ENCODE data around the gene BCL10. TPM values are rescaled to one million over a fixed set of nuclear protein-coding genes. Genes with fewer than 3 reads are reported as not detected.

The BCL10 gene
- total RNA-seq, 1 experiment from 2014 or later = 33.8 TPM

DNA sequence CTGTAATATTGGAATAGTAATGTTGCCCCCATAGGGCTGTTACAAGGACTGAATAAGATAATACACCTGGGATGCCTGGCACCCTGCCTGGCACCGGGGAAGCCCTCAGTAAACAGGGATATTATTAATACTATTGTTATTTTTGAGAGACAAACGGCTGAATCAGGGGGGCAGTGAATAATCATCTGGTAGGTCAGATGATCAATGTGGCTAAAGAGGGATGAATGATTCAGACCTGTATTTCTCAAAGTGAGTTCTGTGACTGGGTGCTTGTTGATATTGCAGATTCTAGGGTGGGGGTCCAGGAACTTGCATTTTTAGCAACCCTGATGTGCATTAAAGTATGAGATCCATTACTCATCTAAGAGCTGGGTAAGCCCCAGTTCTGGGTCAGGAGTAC, 46.2 kb upstream of the BCL10 start:
- TF ChIP-seq YY1 (IDR thresholded peaks at IDR 0.05; ENCODE audit: extremely low read depth, insufficient replicate concordance, low read depth, low read length) (no peak), POLR2A (IDR thresholded peaks at IDR 0.05; ENCODE audit: borderline replicate concordance, extremely low read depth, insufficient read depth, insufficient read length) (no peak), ELF1 (IDR thresholded peaks at IDR 0.05; ENCODE audit: borderline replicate concordance, low read depth) (no peak), JUND (IDR thresholded peaks at IDR 0.05) (no peak), EGR1 (IDR thresholded peaks at IDR 0.05; ENCODE audit: low read depth) (no peak), EZH2 (IDR thresholded peaks at IDR 0.05) (no peak), TCF7L2 (IDR thresholded peaks at IDR 0.05; ENCODE audit: borderline replicate concordance, extremely low read depth, insufficient read depth, insufficient read length) (no peak), CEBPB (IDR thresholded peaks at IDR 0.05; ENCODE audit: low read depth) (no peak), RAD21 (IDR thresholded peaks at IDR 0.05; ENCODE audit: low read depth) (no peak), SIN3A (IDR thresholded peaks at IDR 0.05; ENCODE audit: low read depth) (no peak), ZFX (IDR thresholded peaks at IDR 0.05) (no peak), ZNF274 (IDR thresholded peaks at IDR 0.05; ENCODE audit: low read depth, low read length) (no peak), SP1 (IDR thresholded peaks at IDR 0.05; ENCODE audit: low read depth) (no peak), CBX3 (IDR thresholded peaks at IDR 0.05; ENCODE audit: low read depth) (no peak), FOSL1 (IDR thresholded peaks at IDR 0.05; ENCODE audit: low read depth) (no peak)
- TF ChIP-seq, protein P1, sequence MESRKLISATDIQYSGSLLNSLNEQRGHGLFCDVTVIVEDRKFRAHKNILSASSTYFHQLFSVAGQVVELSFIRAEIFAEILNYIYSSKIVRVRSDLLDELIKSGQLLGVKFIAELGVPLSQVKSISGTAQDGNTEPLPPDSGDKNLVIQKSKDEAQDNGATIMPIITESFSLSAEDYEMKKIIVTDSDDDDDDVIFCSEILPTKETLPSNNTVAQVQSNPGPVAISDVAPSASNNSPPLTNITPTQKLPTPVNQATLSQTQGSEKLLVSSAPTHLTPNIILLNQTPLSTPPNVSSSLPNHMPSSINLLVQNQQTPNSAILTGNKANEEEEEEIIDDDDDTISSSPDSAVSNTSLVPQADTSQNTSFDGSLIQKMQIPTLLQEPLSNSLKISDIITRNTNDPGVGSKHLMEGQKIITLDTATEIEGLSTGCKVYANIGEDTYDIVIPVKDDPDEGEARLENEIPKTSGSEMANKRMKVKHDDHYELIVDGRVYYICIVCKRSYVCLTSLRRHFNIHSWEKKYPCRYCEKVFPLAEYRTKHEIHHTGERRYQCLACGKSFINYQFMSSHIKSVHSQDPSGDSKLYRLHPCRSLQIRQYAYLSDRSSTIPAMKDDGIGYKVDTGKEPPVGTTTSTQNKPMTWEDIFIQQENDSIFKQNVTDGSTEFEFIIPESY (IDR thresholded peaks at IDR 0.05; ENCODE audit: extremely low read depth, insufficient replicate concordance, low read length) = no peak
- TF ChIP-seq, protein P2, sequence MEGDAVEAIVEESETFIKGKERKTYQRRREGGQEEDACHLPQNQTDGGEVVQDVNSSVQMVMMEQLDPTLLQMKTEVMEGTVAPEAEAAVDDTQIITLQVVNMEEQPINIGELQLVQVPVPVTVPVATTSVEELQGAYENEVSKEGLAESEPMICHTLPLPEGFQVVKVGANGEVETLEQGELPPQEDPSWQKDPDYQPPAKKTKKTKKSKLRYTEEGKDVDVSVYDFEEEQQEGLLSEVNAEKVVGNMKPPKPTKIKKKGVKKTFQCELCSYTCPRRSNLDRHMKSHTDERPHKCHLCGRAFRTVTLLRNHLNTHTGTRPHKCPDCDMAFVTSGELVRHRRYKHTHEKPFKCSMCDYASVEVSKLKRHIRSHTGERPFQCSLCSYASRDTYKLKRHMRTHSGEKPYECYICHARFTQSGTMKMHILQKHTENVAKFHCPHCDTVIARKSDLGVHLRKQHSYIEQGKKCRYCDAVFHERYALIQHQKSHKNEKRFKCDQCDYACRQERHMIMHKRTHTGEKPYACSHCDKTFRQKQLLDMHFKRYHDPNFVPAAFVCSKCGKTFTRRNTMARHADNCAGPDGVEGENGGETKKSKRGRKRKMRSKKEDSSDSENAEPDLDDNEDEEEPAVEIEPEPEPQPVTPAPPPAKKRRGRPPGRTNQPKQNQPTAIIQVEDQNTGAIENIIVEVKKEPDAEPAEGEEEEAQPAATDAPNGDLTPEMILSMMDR (IDR thresholded peaks at IDR 0.05 in 2 of 3, conservative IDR thresholded peaks at IDR 0.05 in 1 of 3; ENCODE audit: borderline replicate concordance in 1 of 3, insufficient read depth in 1 of 3, low read depth in 2 of 3, low read length in 2 of 3) = no peak
- TF ChIP-seq, protein P3, sequence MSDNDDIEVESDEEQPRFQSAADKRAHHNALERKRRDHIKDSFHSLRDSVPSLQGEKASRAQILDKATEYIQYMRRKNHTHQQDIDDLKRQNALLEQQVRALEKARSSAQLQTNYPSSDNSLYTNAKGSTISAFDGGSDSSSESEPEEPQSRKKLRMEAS (IDR thresholded peaks at IDR 0.05) = no peak
- TF ChIP-seq, protein P4, sequence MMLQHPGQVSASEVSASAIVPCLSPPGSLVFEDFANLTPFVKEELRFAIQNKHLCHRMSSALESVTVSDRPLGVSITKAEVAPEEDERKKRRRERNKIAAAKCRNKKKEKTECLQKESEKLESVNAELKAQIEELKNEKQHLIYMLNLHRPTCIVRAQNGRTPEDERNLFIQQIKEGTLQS (IDR thresholded peaks at IDR 0.05) = no peak
- Histone ChIP-seq H3K4me3 (replicated peaks in 1 of 2; ENCODE audit: low read depth in 1 of 2, low read length in 2 of 2) (no peak overlapping the region), H3K9me3 (ENCODE audit: control insufficient read depth in 1 of 2, insufficient read depth in 1 of 2, low read depth in 1 of 2, low read length in 2 of 2) (no peaks in the 10 kb centered on the region), H3K9ac (ENCODE audit: low read length) (no peak overlapping the region), H4K20me1 (ENCODE audit: insufficient read depth) (no peaks in the 10 kb centered on the region), H3K4me2 (ENCODE audit: low read length) (no peak overlapping the region), H2AFZ (ENCODE audit: low read depth, low read length, poor library complexity, severe bottlenecking) (no peak overlapping the region), H3K27ac (ENCODE audit: low read depth, low read length) (no peak overlapping the region), H3K36me3 (ENCODE audit: control insufficient read depth in 1 of 2, insufficient read depth in 2 of 2, low read length in 2 of 2) (no peaks in the 10 kb centered on the region), H3K27me3 (ENCODE audit: insufficient read depth, low read length) (no peaks in the 10 kb centered on the region), H3K9me2 (ENCODE audit: insufficient read depth) (no peaks in the 10 kb centered on the region), H3K79me2 (ENCODE audit: insufficient read depth, low read length) (no peaks in the 10 kb centered on the region), H3K4me1 (ENCODE audit: control insufficient read depth in 1 of 2, insufficient read depth in 2 of 2, low read length in 2 of 2) (peaks cover 33 to 52% of the 10 kb centered on the region in 2 experiments)
- DNase-seq (ENCODE audit: low read depth, low spot score) (no peak), ATAC-seq (no peak)
- POLR2A ChIA-PET = no interaction called here
- BruUV-seq (replicated peaks) = no TSS peak
- CTCF ChIA-PET = interaction anchor here (0.9 kb wide), 1 partner anchor 371 kb away, joined by 3 read pairs; no protein-coding TSS in a partner anchor
- intact Hi-C loops (cut with micrococcal nuclease) = no loop called here
- RAD21 ChIA-PET (ENCODE audit: low non-redundant PET in 1 of 2, low total read pairs in 2 of 2, uncharacterized antibody in 2 of 2, unreplicated experiment in 2 of 2) = no interaction called here

Data from HCT116 (cell line).